GM18526 (cell line): ENCODE results near the gene C1R.

Source experiments
- POLR2A ChIP-seq: IDR thresholded peaks from 3 replicates; pipeline ENCODE4 v1.6.1; 2011; ENCODE audit not compliant: insufficient read length; ENCODE audit errors: extremely low read depth

The C1R gene

GRCh38 chr12:7092229-7092985 is at the start of gene C1R:
Gene C1R (minus strand): TSS chr12:7092445. CDS start chr12:7092388, 57 bp downstream.
- TF ChIP-seq POLR2A = no peak

- no peak for TF ChIP-seq POLR2A
These were observed 49.2 kb upstream of the C1R start for GRCh38 chr12:7141351-7142005.

- TF ChIP-seq POLR2A = no peak
These were observed 47.0 kb upstream of the C1R start for GRCh38 chr12:7139200-7139599.

- no peak for TF ChIP-seq POLR2A
These were observed 45.7 kb upstream of the C1R start for GRCh38 chr12:7137908-7138307.

GRCh38 chr12:7136676-7137075 is 44.4 kb upstream of the C1R start:
- TF ChIP-seq POLR2A = no peak

- no peak for TF ChIP-seq POLR2A
These were observed 43.8 kb upstream of the C1R start for GRCh38 chr12:7136071-7136470.

- TF ChIP-seq POLR2A = no peak
These were observed 42.3 kb upstream of the C1R start for GRCh38 chr12:7134396-7135166.

- peak; percentile 9 for TF ChIP-seq POLR2A
These were observed 39.2 kb upstream of the C1R start for GRCh38 chr12:7131502-7131866.

GRCh38 chr12:7130701-7131501 is 38.7 kb upstream of the C1R start:
- TF ChIP-seq POLR2A = peak; percentile 19

GRCh38 chr12:7129872-7130691 is 37.8 kb upstream of the C1R start, which contains the start of gene CLSTN3:
Gene CLSTN3 (plus strand): TSS chr12:7130371. CDS start chr12:7130649, 278 bp downstream.
- peak; percentile 17 for TF ChIP-seq POLR2A

GRCh38 chr12:7129287-7129871 is 37.1 kb upstream of the C1R start:
- TF ChIP-seq POLR2A = no peak

- no peak for TF ChIP-seq POLR2A
These were observed 36.5 kb upstream of the C1R start, which contains the start of gene RBP5 for GRCh38 chr12:7128681-7129286. Gene RBP5 (minus strand): TSS chr12:7128889. CDS start chr12:7128775, 114 bp downstream.

GRCh38 chr12:7127916-7128626 is 35.8 kb upstream of the C1R start:
- TF ChIP-seq POLR2A = no peak
